Keratinocyte (primary cell): Measurements from ENCODE around the gene LRIG2. TPM values are rescaled to one million over a fixed set of nuclear protein-coding genes. Genes with fewer than 3 reads are reported as not detected.

Experiments
- DNase-seq: peaks from one replicate; pipeline ENCODE4 v3.0.0-alpha.2; 2011; ENCODE audit warnings: low read depth, missing footprints, low spot score
- FAIRE-seq: peaks from 2 replicates; lab custom pipeline; 2011; peaks lifted over from hg19 to GRCh38; lab: Jason Lieb, UNC
- H2AFZ ChIP-seq: 2 replicates; pipeline ENCODE4 v1.6.0; 2012; ENCODE audit warnings: low read length, control low read depth, inconsistent platforms; ENCODE audit not compliant: control insufficient read depth
- H3K27ac ChIP-seq: 2 replicates; pipeline ENCODE4 v1.5.1; 2011; ENCODE audit warnings: low read length; ENCODE audit not compliant: control insufficient read depth, insufficient read depth
- H3K27me3 ChIP-seq: 3 replicates; pipeline ENCODE4 v1.6.0; 2011; ENCODE audit warnings: low read length; ENCODE audit not compliant: control insufficient read depth, insufficient read depth; ENCODE audit errors: extremely low read depth
- H3K36me3 ChIP-seq, 2 experiments: 2 replicates in 1 of 2; 3 replicates in 1 of 2; pipeline ENCODE4 v1.5.1; 2011; ENCODE audit warnings: low read length in 2 of 2, mild to moderate bottlenecking in 1 of 2; ENCODE audit not compliant: control insufficient read depth in 2 of 2, insufficient read depth in 2 of 2; ENCODE audit errors: extremely low read depth in 1 of 2
- H3K4me1 ChIP-seq: 3 replicates; pipeline ENCODE4 v1.5.1; 2011; ENCODE audit warnings: low read length; ENCODE audit not compliant: control insufficient read depth, insufficient read depth; ENCODE audit errors: extremely low read depth
- H3K4me2 ChIP-seq: 3 replicates; pipeline ENCODE4 v1.6.0; 2011; ENCODE audit warnings: low read depth, low read length; ENCODE audit not compliant: control insufficient read depth, insufficient read depth; ENCODE audit errors: extremely low read depth
- H3K4me3 ChIP-seq, 3 experiments: fragments of 200-600 bp in 1 of 3; sonication (generic) in 1 of 3; 2 replicates in 2 of 3; 3 replicates in 1 of 3; pipeline ENCODE4 v1.5.1; 2011 to 2016; ENCODE audit warnings: low read length in 3 of 3, mild to moderate bottlenecking in 3 of 3, control low read depth in 2 of 3, inconsistent platforms in 1 of 3, low read depth in 1 of 3, mixed read lengths in 1 of 3, mixed run types in 1 of 3, moderate library complexity in 1 of 3; ENCODE audit not compliant: control insufficient read depth in 2 of 3, insufficient read depth in 2 of 3; ENCODE audit errors: extremely low read depth in 1 of 3
- H3K79me2 ChIP-seq: 2 replicates; pipeline ENCODE4 v1.6.0; 2012; ENCODE audit warnings: low read length; ENCODE audit not compliant: control insufficient read depth, insufficient read depth
- H3K9ac ChIP-seq: 3 replicates; pipeline ENCODE4 v1.6.0; 2011; ENCODE audit warnings: low read length; ENCODE audit not compliant: control insufficient read depth, insufficient read depth; ENCODE audit errors: extremely low read depth
- H3K9me1 ChIP-seq: 3 replicates; pipeline ENCODE4 v1.6.0; 2011; ENCODE audit warnings: low read length; ENCODE audit not compliant: control insufficient read depth, insufficient read depth; ENCODE audit errors: extremely low read depth
- H3K9me3 ChIP-seq: 2 replicates; pipeline ENCODE4 v1.5.1; 2012; ENCODE audit warnings: low read depth, low read length; ENCODE audit not compliant: control insufficient read depth
- H4K20me1 ChIP-seq: 3 replicates; pipeline ENCODE4 v1.6.0; 2011; ENCODE audit warnings: low read length; ENCODE audit not compliant: control insufficient read depth, insufficient read depth; ENCODE audit errors: extremely low read depth
- EZH2 ChIP-seq: IDR thresholded peaks from one replicate; pipeline ENCODE4 v1.6.1; 2012; ENCODE audit warnings: inconsistent platforms, mild to moderate bottlenecking, low read length, moderate library complexity
- dilution Hi-C: fragments of 300-500 bp; cut with MboI; formaldehyde crosslinking; loops from one replicate; pipeline ENCODE4 v1.7.0; 2020; ENCODE audit warnings: low sequenced_read_pairs; ENCODE audit not compliant: extremely low pct_ligation_motif_present
- polyA plus RNA-seq, 5 experiments: library from polyadenylated mRNA; depleted of rRNA in 3 of 5; stranded (reverse) in 3 of 5; stranded (forward) in 1 of 5; unstranded in 1 of 5; fragments of >200 nt; gene quantifications; 1 replicate in 1 of 5; 2 replicates in 3 of 5; 3 replicates in 1 of 5; pipeline versions ENCODE4 v1.2.1 to v1.2.3, GENCODE V29; 2011 to 2012; ENCODE audit warnings: missing spikeins in 2 of 5, low read depth in 1 of 5, low replicate concordance in 1 of 5
- TF ChIP-seq, protein P1 (sequence below), 3 experiments: IDR thresholded peaks in 1 of 3; conservative IDR thresholded peaks in 1 of 3; optimal IDR thresholded peaks in 1 of 3; 2 replicates in 2 of 3; 3 replicates in 1 of 3; pipeline versions ENCODE3 to v1.5.1; 2011; ENCODE audit warnings: low read length in 3 of 3, mild to moderate bottlenecking in 3 of 3, moderate library complexity in 2 of 3, control low read depth in 1 of 3, inconsistent platforms in 1 of 3; ENCODE audit not compliant: insufficient read depth in 2 of 3; ENCODE audit errors: extremely low read depth in 1 of 3

LRIG2 gene
- polyA plus RNA-seq, 1 donor (not counting 4 experiments of a cell fraction or from before 2014, with no cell fraction given), result 12.5 TPM

DNA sequence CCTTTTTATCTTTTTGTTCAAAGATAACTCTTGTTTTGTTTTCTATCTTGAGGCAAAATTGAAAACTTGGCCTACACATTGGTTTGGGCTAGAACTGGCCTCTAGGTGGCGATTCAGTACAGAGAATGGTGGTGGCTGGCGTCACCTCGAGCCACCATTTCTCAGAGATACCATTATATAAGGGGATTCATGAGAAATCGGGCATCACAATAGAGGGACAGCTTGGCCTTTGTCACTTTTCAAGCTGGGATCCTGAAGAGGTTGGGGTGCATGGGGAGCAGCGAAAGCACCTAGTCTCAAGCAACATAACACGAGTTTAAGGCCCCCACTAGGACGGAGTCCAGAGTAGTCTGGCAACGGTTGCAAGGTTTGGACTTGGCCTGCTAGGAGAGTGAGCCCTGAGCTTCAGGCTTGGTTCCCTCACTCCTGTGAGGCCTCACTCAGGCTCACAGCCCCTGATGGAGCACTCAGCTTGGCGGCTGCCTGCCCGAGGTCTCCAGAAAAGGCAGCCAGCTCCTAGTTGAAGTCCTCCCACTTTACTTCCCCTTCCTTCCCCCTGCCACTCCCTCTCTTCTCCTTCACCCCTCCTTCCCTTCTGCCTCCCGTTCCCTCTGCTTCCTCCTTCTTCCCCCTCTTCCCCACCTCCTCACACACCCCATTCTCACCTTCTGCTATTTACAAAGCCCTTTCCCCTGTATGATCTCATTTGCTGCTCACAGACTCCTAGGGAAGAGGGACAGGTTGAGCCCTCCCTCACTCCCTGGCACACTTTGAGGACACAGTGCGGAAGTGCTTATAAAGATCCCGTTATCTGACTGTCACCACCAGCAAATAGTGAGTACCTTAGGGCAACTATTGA, 67.8 kb downstream of the LRIG2 start:
- Histone ChIP-seq H3K79me2 (no peaks in the 10 kb centered on the region), H3K9me3 (no peaks in the 10 kb centered on the region), H3K27ac (no peak overlapping the region), H3K4me3 (no peak overlapping the region), H2AFZ (peak overlapping the region; percentile 80), H3K36me3 (no peaks in the 10 kb centered on the region), H3K4me1 (peaks cover 21% of the 10 kb centered on the region), H3K9ac (no peak overlapping the region), H3K9me1 (no peaks in the 10 kb centered on the region), H4K20me1 (no peaks in the 10 kb centered on the region), H3K27me3 (no peaks in the 10 kb centered on the region), H3K4me2 (peak overlapping the region; percentile 1)
- FAIRE-seq (peak; percentile 69), DNase-seq (no peak)
- TF ChIP-seq, protein P1, sequence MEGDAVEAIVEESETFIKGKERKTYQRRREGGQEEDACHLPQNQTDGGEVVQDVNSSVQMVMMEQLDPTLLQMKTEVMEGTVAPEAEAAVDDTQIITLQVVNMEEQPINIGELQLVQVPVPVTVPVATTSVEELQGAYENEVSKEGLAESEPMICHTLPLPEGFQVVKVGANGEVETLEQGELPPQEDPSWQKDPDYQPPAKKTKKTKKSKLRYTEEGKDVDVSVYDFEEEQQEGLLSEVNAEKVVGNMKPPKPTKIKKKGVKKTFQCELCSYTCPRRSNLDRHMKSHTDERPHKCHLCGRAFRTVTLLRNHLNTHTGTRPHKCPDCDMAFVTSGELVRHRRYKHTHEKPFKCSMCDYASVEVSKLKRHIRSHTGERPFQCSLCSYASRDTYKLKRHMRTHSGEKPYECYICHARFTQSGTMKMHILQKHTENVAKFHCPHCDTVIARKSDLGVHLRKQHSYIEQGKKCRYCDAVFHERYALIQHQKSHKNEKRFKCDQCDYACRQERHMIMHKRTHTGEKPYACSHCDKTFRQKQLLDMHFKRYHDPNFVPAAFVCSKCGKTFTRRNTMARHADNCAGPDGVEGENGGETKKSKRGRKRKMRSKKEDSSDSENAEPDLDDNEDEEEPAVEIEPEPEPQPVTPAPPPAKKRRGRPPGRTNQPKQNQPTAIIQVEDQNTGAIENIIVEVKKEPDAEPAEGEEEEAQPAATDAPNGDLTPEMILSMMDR (optimal IDR thresholded peaks at IDR 0.05 in 1 of 3, IDR thresholded peaks at IDR 0.05 in 1 of 3, conservative IDR thresholded peaks at IDR 0.05 in 1 of 3; ENCODE audit: extremely low read depth in 1 of 3, insufficient read depth in 2 of 3, low read length in 3 of 3), result peak; percentile 76 to 87 (median 84)
- TF ChIP-seq EZH2, result no peak
- dilution Hi-C loops, result no loop called here

DNA sequence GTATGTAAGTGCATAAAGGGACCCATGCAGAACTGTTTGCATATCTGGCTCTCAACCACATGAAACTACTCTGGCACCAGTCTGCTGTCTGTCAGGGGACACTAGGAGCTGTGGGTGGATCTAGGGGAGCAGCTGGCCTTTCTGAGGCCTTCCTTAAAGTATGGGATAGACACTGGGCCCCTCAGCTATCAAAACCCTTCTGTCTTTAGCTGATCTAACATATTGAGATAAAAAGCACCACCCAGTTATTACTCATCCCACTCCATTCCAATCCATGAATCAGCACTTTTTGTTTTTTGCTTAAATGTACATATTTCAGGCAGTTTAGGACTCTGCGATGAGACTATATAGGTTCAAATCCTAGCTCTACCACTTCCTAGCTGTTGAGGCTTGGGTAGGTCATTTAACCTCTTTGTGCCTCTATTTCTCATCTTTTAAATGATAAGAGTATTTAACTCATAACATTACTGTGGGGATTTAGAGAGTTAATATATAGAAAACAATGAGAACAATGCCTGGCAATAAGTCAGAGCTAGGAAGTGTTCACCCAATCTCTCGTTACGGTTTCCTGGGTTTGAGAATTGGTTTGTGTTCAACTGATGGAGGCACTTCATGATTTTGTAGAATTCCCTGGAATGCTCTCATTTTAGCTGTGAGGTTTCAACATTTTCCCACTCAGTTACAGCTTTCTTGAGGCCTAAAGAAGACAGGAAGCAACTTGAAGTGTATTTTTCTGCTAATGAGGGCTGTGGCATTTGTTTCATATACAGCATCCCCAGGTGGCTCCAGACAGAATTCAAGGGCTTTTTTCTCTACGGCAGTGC, 68.9 kb downstream of the LRIG2 start:
- peak overlapping the region; percentile 22 for H3K4me2 ChIP-seq
- no peak overlapping the region for H3K9ac ChIP-seq
- DNase-seq, result no peak
- H3K79me2 ChIP-seq, result no peaks in the 10 kb centered on the region
- no peak for TF ChIP-seq EZH2
- no peaks in the 10 kb centered on the region for H3K9me1 ChIP-seq
- dilution Hi-C loops, result no loop called here
- peaks cover 21% of the 10 kb centered on the region for H3K4me1 ChIP-seq
- H3K9me3 ChIP-seq, result no peaks in the 10 kb centered on the region
- no peak overlapping the region for H3K27ac ChIP-seq
- H2AFZ ChIP-seq, result peak overlapping the region; percentile 41
- no peaks in the 10 kb centered on the region for H4K20me1 ChIP-seq
- H3K27me3 ChIP-seq, result no peaks in the 10 kb centered on the region
- FAIRE-seq, result no peak
- H3K36me3 ChIP-seq, result no peaks in the 10 kb centered on the region
- no peak overlapping the region for H3K4me3 ChIP-seq
